ENCODE measurements around the gene PCNX2. TPM values are rescaled to one million over a fixed set of nuclear protein-coding genes. Genes with fewer than 3 reads are reported as not detected.

Gene PCNX2
- total and polyA plus RNA-seq, 10 of the 15 experiments (the other 5 are each of a cell fraction or from before 2014, with no cell fraction given) = 2.1 to 16.4 (median 8.1) TPM

Other genes with a start within 250 kb of the PCNX2 start
- gene MAP3K21, start 32.0 kb upstream of the PCNX2 start, total RNA-seq (2014; rRNA removed) = 0.06 and 0.16 TPM in 2 replicates
- gene MAP3K21, start 32.0 kb upstream of the PCNX2 start, total RNA-seq (2014; rRNA removed; fragmentation: Illumina TruSeq; extraction: Trizol) = 0.13 and 0.14 TPM in 2 replicates
- gene MAP3K21, start 32.0 kb upstream of the PCNX2 start, total RNA-seq (2021) = 0.21 TPM in 2 replicates
- 0.16 and 0.36 TPM in 2 replicates for gene MAP3K21, start 32.0 kb upstream of the PCNX2 start, polyA plus RNA-seq (2011; rRNA removed)
- 0.16 TPM in 2 replicates for gene MAP3K21, start 32.0 kb upstream of the PCNX2 start, polyA plus RNA-seq (2014; fragmentation: Illumina TruSeq; extraction: Trizol)
- gene MAP3K21, start 32.0 kb upstream of the PCNX2 start, polyA plus RNA-seq (2014; fragmentation: Nextera tagmentation; extraction: Ambion mirVana) = under 1 TPM; 0.02 to 0.06 TPM
- gene MAP3K21, start 32.0 kb upstream of the PCNX2 start, polyA plus RNA-seq (2014; rRNA removed) = 0.09 and 0.18 TPM in 2 replicates
- under 1 TPM in 1 of 2 experiments, not detected in 1; 0.03 TPM for gene MAP3K21, start 32.0 kb upstream of the PCNX2 start, polyA plus RNA-seq (2016; fragmentation: Nextera tagmentation; extraction: Ambion mirVana)

Measured in GM12878 (cell line).